PC-9 (cell line): ENCODE measurements around the gene SMARCA4.

Experiments
- EZH2 ChIP-seq: fragments of 200-600 bp; sonication (generic); IDR thresholded peaks from 2 replicates; pipeline ENCODE4 v1.8.0; 2017; ENCODE audit warnings: antibody characterized with exemption, low read depth
- TF ChIP-seq, protein P1 (sequence below): fragments of 200-600 bp; sonication (generic); conservative IDR thresholded peaks from 2 replicates; pipeline ENCODE4 v1.6.1; 2017; ENCODE audit warnings: mixed run types, antibody characterized with exemption, mild to moderate bottlenecking, moderate library complexity

DNA sequence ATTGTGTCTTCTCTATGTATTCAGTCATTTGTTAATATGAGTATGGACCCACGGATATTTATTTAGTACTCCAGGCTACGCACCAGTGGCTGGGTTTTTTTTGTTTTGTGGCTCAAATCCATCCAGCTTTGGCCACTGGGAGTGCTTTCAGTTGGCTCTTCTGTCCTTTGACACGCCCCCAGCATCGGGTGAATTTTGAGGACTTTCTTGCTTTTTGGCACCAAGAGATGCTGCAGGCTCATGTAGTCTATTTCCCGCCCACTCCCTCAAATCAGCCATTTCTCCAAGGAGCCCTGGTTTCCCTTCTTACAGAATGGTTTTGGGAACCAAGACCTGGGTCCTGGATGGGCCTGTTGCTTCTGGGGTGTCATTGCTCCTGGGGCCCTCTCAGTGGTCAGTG is 55.8 kb downstream of the SMARCA4 start:
- TF ChIP-seq, protein P1, sequence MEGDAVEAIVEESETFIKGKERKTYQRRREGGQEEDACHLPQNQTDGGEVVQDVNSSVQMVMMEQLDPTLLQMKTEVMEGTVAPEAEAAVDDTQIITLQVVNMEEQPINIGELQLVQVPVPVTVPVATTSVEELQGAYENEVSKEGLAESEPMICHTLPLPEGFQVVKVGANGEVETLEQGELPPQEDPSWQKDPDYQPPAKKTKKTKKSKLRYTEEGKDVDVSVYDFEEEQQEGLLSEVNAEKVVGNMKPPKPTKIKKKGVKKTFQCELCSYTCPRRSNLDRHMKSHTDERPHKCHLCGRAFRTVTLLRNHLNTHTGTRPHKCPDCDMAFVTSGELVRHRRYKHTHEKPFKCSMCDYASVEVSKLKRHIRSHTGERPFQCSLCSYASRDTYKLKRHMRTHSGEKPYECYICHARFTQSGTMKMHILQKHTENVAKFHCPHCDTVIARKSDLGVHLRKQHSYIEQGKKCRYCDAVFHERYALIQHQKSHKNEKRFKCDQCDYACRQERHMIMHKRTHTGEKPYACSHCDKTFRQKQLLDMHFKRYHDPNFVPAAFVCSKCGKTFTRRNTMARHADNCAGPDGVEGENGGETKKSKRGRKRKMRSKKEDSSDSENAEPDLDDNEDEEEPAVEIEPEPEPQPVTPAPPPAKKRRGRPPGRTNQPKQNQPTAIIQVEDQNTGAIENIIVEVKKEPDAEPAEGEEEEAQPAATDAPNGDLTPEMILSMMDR, result no peak
- TF ChIP-seq EZH2, result no peak
